Caco-2 (cell line): ENCODE results near the gene EIF3K. TPM values are rescaled to one million over a fixed set of nuclear protein-coding genes. Genes with fewer than 3 reads are reported as not detected.
"Not testable (repeated sequence)": the region's sequence is repeated elsewhere in the genome, so short reads cannot be mapped to it uniquely, and the experiment has no call there.

Source experiments
- BruUV-seq: library from RNA; stranded (reverse); fragments of 400-500 nt; replicated peaks from 2 replicates; lab custom pipeline; 2021; lab: Mats Ljungman, UMichigan
- CTCF ChIA-PET: fragments of 300-600 bp; sonication (Branson Sonifier 250); formaldehyde crosslinking; loops from one replicate; lab custom pipeline; 2022; ENCODE audit warnings: antibody characterized with exemption; lab: Charles Lee
- POLR2A ChIA-PET: fragments of 300-600 bp; sonication (Branson Sonifier 250); formaldehyde crosslinking; loops from one replicate; lab custom pipeline; 2022; ENCODE audit warnings: antibody characterized with exemption; lab: Charles Lee
- DNase-seq, 2 experiments: peaks; one replicate each; pipeline versions ENCODE4 v3.0.0 to v3.0.0-alpha.2; 2020 to 2022
- H3K27me3 ChIP-seq: replicated peaks from 2 replicates; pipeline ENCODE4 v1.6.0; 2011; ENCODE audit warnings: low read length; ENCODE audit not compliant: control insufficient read depth, insufficient read depth
- H3K36me3 ChIP-seq: 2 replicates; pipeline ENCODE4 v1.5.1; 2011; ENCODE audit warnings: low read length; ENCODE audit not compliant: control insufficient read depth, insufficient read depth
- H3K4me1 ChIP-seq: fragments of 250-450 bp; sonication (Bioruptor Pico); 2 replicates; pipeline ENCODE4 v1.5.1; 2020; ENCODE audit warnings: mild to moderate bottlenecking
- H3K4me3 ChIP-seq: 2 replicates; pipeline ENCODE4 v1.5.1; 2011; ENCODE audit warnings: low read depth, mild to moderate bottlenecking, control low read depth, low read length
- H3K9me3 ChIP-seq: fragments of 250-450 bp; sonication (Bioruptor Pico); 2 replicates; pipeline ENCODE4 v1.5.1; 2020; ENCODE audit warnings: mild to moderate bottlenecking, moderate library complexity
- H3K27ac Mint-ChIP-seq: one replicate; pipeline ENCODE4 v1.8.0; 2022; ENCODE audit warnings: mixed read lengths; ENCODE audit not compliant: unreplicated experiment
- H3K27me3 Mint-ChIP-seq: one replicate; pipeline ENCODE4 v1.8.0; 2022; ENCODE audit warnings: mixed read lengths; ENCODE audit not compliant: insufficient read depth, unreplicated experiment
- H3K36me3 Mint-ChIP-seq: one replicate; pipeline ENCODE4 v1.8.0; 2022; ENCODE audit warnings: mild to moderate bottlenecking, mixed read lengths; ENCODE audit not compliant: insufficient read depth, unreplicated experiment
- H3K4me1 Mint-ChIP-seq: one replicate; pipeline ENCODE4 v1.8.0; 2022; ENCODE audit warnings: low read depth, mixed read lengths; ENCODE audit not compliant: unreplicated experiment
- H3K4me3 Mint-ChIP-seq: one replicate; pipeline ENCODE4 v1.8.0; 2022; ENCODE audit warnings: mild to moderate bottlenecking, moderate library complexity, mixed read lengths; ENCODE audit not compliant: unreplicated experiment
- H3K9me3 Mint-ChIP-seq: one replicate; pipeline ENCODE4 v1.8.0; 2022; ENCODE audit warnings: mixed read lengths; ENCODE audit not compliant: unreplicated experiment
- CTCF ChIP-seq, 2 experiments: fragments of 200-600 bp in 1 of 2; IDR thresholded peaks; 1 replicate in 1 of 2; 2 replicates in 1 of 2; pipeline versions ENCODE4 v1.5.1 to v1.8.0; 2011 to 2022; ENCODE audit warnings: antibody characterized with exemption in 1 of 2, control low read depth in 1 of 2, inconsistent platforms in 1 of 2, low read depth in 1 of 2, low read length in 1 of 2, mild to moderate bottlenecking in 1 of 2, moderate library complexity in 1 of 2; ENCODE audit not compliant: insufficient read depth in 1 of 2, severe bottlenecking in 1 of 2, unreplicated experiment in 1 of 2
- intact Hi-C: fragments of 100-400 bp; cut with micrococcal nuclease; formaldehyde crosslinking; loops from one replicate; pipeline ENCODE4 v1.10.0; 2022; ENCODE audit not compliant: unreplicated experiment
- total RNA-seq: library from RNA; stranded (reverse); gene quantifications from 2 replicates; pipeline ENCODE4 v1.2.3, GENCODE V29; 2022

The EIF3K gene
- total RNA-seq, 1 experiment from 2014 or later: 354 TPM

- H3K27me3 Mint-ChIP-seq: no peaks in the 10 kb centered on the region
- Histone ChIP-seq H3K9me3 (no peaks in the 10 kb centered on the region), H3K36me3 (peaks cover 3% of the 10 kb centered on the region), H3K27me3 (no peaks in the 10 kb centered on the region), H3K4me3 (no peak overlapping the region), H3K4me1 (peaks cover 17% of the 10 kb centered on the region)
- H3K4me3 Mint-ChIP-seq: no peak overlapping the region
- H3K36me3 Mint-ChIP-seq: peaks cover 89% of the 10 kb centered on the region
- TF ChIP-seq CTCF (IDR thresholded peaks at IDR 0.05; ENCODE audit: insufficient read depth in 1 of 2, low read depth in 1 of 2, low read length in 1 of 2, severe bottlenecking in 1 of 2, unreplicated experiment in 1 of 2): no peak
- DNase-seq: no peak
- ChIA-PET CTCF (no interaction called here), POLR2A (no interaction called here)
- H3K27ac Mint-ChIP-seq: no peak overlapping the region
- peaks cover 9% of the 10 kb centered on the region for H3K4me1 Mint-ChIP-seq
- intact Hi-C loops: no loop called here
- H3K9me3 Mint-ChIP-seq: peaks cover 10% of the 10 kb centered on the region
- no TSS peak for BruUV-seq
Observed at GRCh38 chr19:38629568-38629967, 10.6 kb downstream of the EIF3K start.

- DNase-seq: not testable (repeated sequence)
Observed at GRCh38 chr19:38631301-38631700, 12.3 kb downstream of the EIF3K start.

GRCh38 chr19:38631811-38632475 lies 13.0 kb downstream of the EIF3K start:
- not testable (repeated sequence) for H3K27me3 Mint-ChIP-seq, H3K27ac Mint-ChIP-seq
- DNase-seq: peak; percentile 32 to 65

More at GRCh38 chr19:38631301-38631700, 12.3 kb downstream of the EIF3K start:
- H3K27me3 ChIP-seq, H3K27me3 Mint-ChIP-seq, H3K27ac Mint-ChIP-seq, H3K9me3 Mint-ChIP-seq, POLR2A ChIA-PET, H3K36me3 ChIP-seq, CTCF ChIA-PET, H3K4me3 ChIP-seq, BruUV-seq, H3K9me3 ChIP-seq, H3K4me3 Mint-ChIP-seq: not testable (repeated sequence)
- H3K36me3 Mint-ChIP-seq: peaks cover 88% of the 10 kb centered on the region
- peaks cover 19% of the 10 kb centered on the region for H3K4me1 Mint-ChIP-seq
- H3K4me1 ChIP-seq: peaks cover 34% of the 10 kb centered on the region
- intact Hi-C loops: loop anchor here (10.0 kb wide), 1 partner anchor 116 kb away; no protein-coding TSS in a partner anchor

GRCh38 chr19:38632476-38633213 lies 13.7 kb downstream of the EIF3K start:
- POLR2A ChIA-PET: no interaction called here
- CTCF ChIA-PET: interaction anchor here (1.0 kb wide), 1 partner anchor 230 kb away, joined by 5 read pairs; the partner anchor contains the start of gene FAM98C

More at GRCh38 chr19:38631811-38632475, 13.0 kb downstream of the EIF3K start:
- H3K27me3 ChIP-seq, CTCF ChIA-PET, POLR2A ChIA-PET, H3K9me3 Mint-ChIP-seq, H3K9me3 ChIP-seq, H3K4me3 Mint-ChIP-seq, H3K4me3 ChIP-seq, BruUV-seq, H3K36me3 ChIP-seq: not testable (repeated sequence)
- intact Hi-C loops: loop anchor here (10.0 kb wide), 1 partner anchor 117 kb away; no protein-coding TSS in a partner anchor
- peaks cover 24% of the 10 kb centered on the region for H3K4me1 Mint-ChIP-seq
- peaks cover 88% of the 10 kb centered on the region for H3K36me3 Mint-ChIP-seq
- peaks cover 40% of the 10 kb centered on the region for H3K4me1 ChIP-seq

More at GRCh38 chr19:38632476-38633213, 13.7 kb downstream of the EIF3K start:
- no peak for DNase-seq
- peaks cover 88% of the 10 kb centered on the region for H3K36me3 Mint-ChIP-seq
- peaks cover 46% of the 10 kb centered on the region for H3K4me1 ChIP-seq
- H3K9me3 ChIP-seq: no peaks in the 10 kb centered on the region
- H3K27me3 Mint-ChIP-seq: no peaks in the 10 kb centered on the region
- peaks cover 4% of the 10 kb centered on the region for H3K36me3 ChIP-seq
- no peaks in the 10 kb centered on the region for H3K27me3 ChIP-seq
- H3K27ac Mint-ChIP-seq: peak overlapping the region; percentile 81
- intact Hi-C loops: loop anchor here (10.0 kb wide), 1 partner anchor 118 kb away; no protein-coding TSS in a partner anchor
- TF ChIP-seq CTCF (IDR thresholded peaks at IDR 0.05; ENCODE audit: insufficient read depth in 1 of 2, low read depth in 1 of 2, low read length in 1 of 2, severe bottlenecking in 1 of 2, unreplicated experiment in 1 of 2): no peak
- no peak overlapping the region for H3K4me3 ChIP-seq
- H3K4me3 Mint-ChIP-seq: no peak overlapping the region
- peaks cover 10% of the 10 kb centered on the region for H3K9me3 Mint-ChIP-seq
- peaks cover 28% of the 10 kb centered on the region for H3K4me1 Mint-ChIP-seq
- BruUV-seq: no TSS peak
